K562 (cell line): ENCODE data around the gene PIGV.

Experiments
- HDAC6 ChIP-seq: IDR thresholded peaks from 2 replicates; pipeline ENCODE4 v1.6.1; 2012; ENCODE audit warnings: low read depth, mild to moderate bottlenecking, control low read depth, inconsistent platforms, low read length, moderate library complexity
- MAFK ChIP-seq: IDR thresholded peaks from 2 replicates; pipeline ENCODE4 v1.6.1; 2011; ENCODE audit warnings: low read length, improper control_type of control experiment
- SRF ChIP-seq, 2 experiments: fragments of 250-450, 450-650 bp in 1 of 2; sonication (Bioruptor Pico) in 1 of 2; sonication (generic) in 1 of 2; formaldehyde crosslinking; IDR thresholded peaks; 2 replicates each; pipeline versions ENCODE4 v1.5.0 to v1.5.1; 2020 to 2022; ENCODE audit warnings: mild to moderate bottlenecking in 1 of 2, missing genetic modification reagents in 1 of 2
- XRCC5 ChIP-seq: fragments of 200-400 bp; formaldehyde crosslinking; IDR thresholded peaks from 2 replicates; pipeline ENCODE4 v1.6.1; 2017; ENCODE audit warnings: low read depth, mild to moderate bottlenecking, low read length
- ZBTB17 ChIP-seq: fragments of 450-650 bp; formaldehyde crosslinking; IDR thresholded peaks from 2 replicates; pipeline ENCODE4 v1.4.0; 2020; ENCODE audit warnings: mild to moderate bottlenecking
- TF ChIP-seq, protein P1 (sequence below), 3 experiments: IDR thresholded peaks in 2 of 3; conservative IDR thresholded peaks in 1 of 3; 2 replicates each; pipeline ENCODE4 v1.5.1; 2011 to 2012; ENCODE audit warnings: low read length in 3 of 3, mild to moderate bottlenecking in 3 of 3, control low read depth in 2 of 3, improper control_type of control experiment in 1 of 3, inconsistent platforms in 1 of 3, low read depth in 1 of 3, mixed read lengths in 1 of 3, moderate library complexity in 1 of 3; ENCODE audit not compliant: insufficient read depth in 2 of 3
- TF ChIP-seq, protein P2 (sequence below): fragments of 450-650 bp; formaldehyde crosslinking; IDR thresholded peaks from 2 replicates; pipeline ENCODE4 v1.4.0; 2022; ENCODE audit warnings: missing genetic modification characterization

DNA sequence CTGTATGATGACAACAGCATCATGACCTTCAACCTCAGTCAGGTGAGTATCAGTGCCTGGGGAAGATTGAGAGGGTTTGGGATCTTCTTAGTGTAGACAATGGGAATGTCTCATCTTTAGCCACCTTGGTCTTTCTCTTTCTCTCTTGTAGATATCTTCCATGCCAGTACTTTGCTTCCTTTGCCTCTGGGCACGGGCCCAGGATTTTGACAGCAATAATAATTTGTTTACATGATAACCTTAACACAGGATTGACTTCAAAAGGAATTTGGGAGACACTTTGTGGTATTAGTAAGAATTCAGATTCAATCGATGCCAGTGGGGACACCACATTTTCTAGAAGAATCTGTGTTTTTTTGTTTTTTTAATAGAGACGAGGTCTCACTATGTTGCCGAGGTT, 12.1 kb upstream of the PIGV start:
- TF ChIP-seq MAFK (no peak), SRF (CRISPR knock-in tag; IDR thresholded peaks at IDR 0.05) (no peak), ZBTB17 (CRISPR knock-in tag) (no peak), XRCC5 (no peak), HDAC6 (no peak)
- TF ChIP-seq, protein P1, sequence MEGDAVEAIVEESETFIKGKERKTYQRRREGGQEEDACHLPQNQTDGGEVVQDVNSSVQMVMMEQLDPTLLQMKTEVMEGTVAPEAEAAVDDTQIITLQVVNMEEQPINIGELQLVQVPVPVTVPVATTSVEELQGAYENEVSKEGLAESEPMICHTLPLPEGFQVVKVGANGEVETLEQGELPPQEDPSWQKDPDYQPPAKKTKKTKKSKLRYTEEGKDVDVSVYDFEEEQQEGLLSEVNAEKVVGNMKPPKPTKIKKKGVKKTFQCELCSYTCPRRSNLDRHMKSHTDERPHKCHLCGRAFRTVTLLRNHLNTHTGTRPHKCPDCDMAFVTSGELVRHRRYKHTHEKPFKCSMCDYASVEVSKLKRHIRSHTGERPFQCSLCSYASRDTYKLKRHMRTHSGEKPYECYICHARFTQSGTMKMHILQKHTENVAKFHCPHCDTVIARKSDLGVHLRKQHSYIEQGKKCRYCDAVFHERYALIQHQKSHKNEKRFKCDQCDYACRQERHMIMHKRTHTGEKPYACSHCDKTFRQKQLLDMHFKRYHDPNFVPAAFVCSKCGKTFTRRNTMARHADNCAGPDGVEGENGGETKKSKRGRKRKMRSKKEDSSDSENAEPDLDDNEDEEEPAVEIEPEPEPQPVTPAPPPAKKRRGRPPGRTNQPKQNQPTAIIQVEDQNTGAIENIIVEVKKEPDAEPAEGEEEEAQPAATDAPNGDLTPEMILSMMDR (IDR thresholded peaks at IDR 0.05 in 2 of 3, conservative IDR thresholded peaks at IDR 0.05 in 1 of 3; ENCODE audit: insufficient read depth in 2 of 3, low read depth in 1 of 3, low read length in 3 of 3): no peak
- TF ChIP-seq, protein P2, sequence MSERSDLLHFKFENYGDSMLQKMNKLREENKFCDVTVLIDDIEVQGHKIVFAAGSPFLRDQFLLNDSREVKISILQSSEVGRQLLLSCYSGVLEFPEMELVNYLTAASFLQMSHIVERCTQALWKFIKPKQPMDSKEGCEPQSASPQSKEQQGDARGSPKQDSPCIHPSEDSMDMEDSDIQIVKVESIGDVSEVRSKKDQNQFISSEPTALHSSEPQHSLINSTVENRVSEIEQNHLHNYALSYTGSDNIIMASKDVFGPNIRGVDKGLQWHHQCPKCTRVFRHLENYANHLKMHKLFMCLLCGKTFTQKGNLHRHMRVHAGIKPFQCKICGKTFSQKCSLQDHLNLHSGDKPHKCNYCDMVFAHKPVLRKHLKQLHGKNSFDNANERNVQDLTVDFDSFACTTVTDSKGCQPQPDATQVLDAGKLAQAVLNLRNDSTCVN (CRISPR knock-in tag): no peak
